Globus pallidus (tissue), 1 donor: ENCODE results near the gene GAL3ST2.
"Not testable (repeated sequence)": the region's sequence is repeated elsewhere in the genome, so short reads cannot be mapped to it uniquely, and the experiment has no call there.

Experiments used
- DNase-seq: peaks from one replicate; pipeline ENCODE4 v3.0.0-alpha.2; 2015; ENCODE audit warnings: low spot score

The GAL3ST2 gene

GRCh38 chr2:241776336-241777169 lies at the start of gene GAL3ST2:
GAL3ST2 (plus strand) TSS chr2:241776822; CDS start chr2:241776956, 134 bp downstream.
- DNase-seq, result no peak

GRCh38 chr2:241728000-241728399 lies 48.6 kb upstream of the GAL3ST2 start:
- no peak for DNase-seq

- DNase-seq, result peak; percentile 79
Measured at GRCh38 chr2:241728627-241729026, 48.0 kb upstream of the GAL3ST2 start.

GRCh38 chr2:241729868-241730267 lies 46.8 kb upstream of the GAL3ST2 start:
- no peak for DNase-seq

GRCh38 chr2:241730671-241731293 lies 45.8 kb upstream of the GAL3ST2 start:
- DNase-seq, result no peak

GRCh38 chr2:241732513-241733186 lies 44.0 kb upstream of the GAL3ST2 start:
- peak; percentile 22 for DNase-seq

- DNase-seq, result no peak
Measured at GRCh38 chr2:241733391-241734207, 43.0 kb upstream of the GAL3ST2 start.

GRCh38 chr2:241734208-241734466 lies 42.5 kb upstream of the GAL3ST2 start:
- no peak for DNase-seq

- DNase-seq, result peak; percentile 90
Measured at GRCh38 chr2:241734467-241735208, 42.0 kb upstream of the GAL3ST2 start, which contains the start of gene D2HGDH. D2HGDH (plus strand) TSS chr2:241734630; CDS start chr2:241735225, 595 bp downstream.

GRCh38 chr2:241736111-241736510 lies 40.5 kb upstream of the GAL3ST2 start:
- no peak for DNase-seq

GRCh38 chr2:241738040-241738686 lies 38.5 kb upstream of the GAL3ST2 start:
- DNase-seq, result no peak

- DNase-seq, result no peak
Measured at GRCh38 chr2:241739177-241739576, 37.4 kb upstream of the GAL3ST2 start.

- no peak for DNase-seq
Measured at GRCh38 chr2:241739651-241740050, 37.0 kb upstream of the GAL3ST2 start.

GRCh38 chr2:241741016-241741415 lies 35.6 kb upstream of the GAL3ST2 start:
- no peak for DNase-seq

- DNase-seq, result no peak
Measured at GRCh38 chr2:241742320-241742939, 34.2 kb upstream of the GAL3ST2 start.

GRCh38 chr2:241743008-241743407 lies 33.6 kb upstream of the GAL3ST2 start:
- not testable (repeated sequence) for DNase-seq

- DNase-seq, result no peak
Measured at GRCh38 chr2:241743620-241744019, 33.0 kb upstream of the GAL3ST2 start.

- DNase-seq, result no peak
Measured at GRCh38 chr2:241744028-241744754, 32.4 kb upstream of the GAL3ST2 start.

- DNase-seq, result no peak
Measured at GRCh38 chr2:241745276-241745675, 31.3 kb upstream of the GAL3ST2 start.

- no peak for DNase-seq
Measured at GRCh38 chr2:241746084-241746483, 30.5 kb upstream of the GAL3ST2 start.
